IPS-11a (cell line): Measurements from ENCODE around the gene MPST.

Source experiments
- H3K4me3 ChIP-seq: one replicate; pipeline ENCODE4 v1.5.1; 2013; ENCODE audit warnings: low read depth, low read length, control low read depth

MPST gene

DNA sequence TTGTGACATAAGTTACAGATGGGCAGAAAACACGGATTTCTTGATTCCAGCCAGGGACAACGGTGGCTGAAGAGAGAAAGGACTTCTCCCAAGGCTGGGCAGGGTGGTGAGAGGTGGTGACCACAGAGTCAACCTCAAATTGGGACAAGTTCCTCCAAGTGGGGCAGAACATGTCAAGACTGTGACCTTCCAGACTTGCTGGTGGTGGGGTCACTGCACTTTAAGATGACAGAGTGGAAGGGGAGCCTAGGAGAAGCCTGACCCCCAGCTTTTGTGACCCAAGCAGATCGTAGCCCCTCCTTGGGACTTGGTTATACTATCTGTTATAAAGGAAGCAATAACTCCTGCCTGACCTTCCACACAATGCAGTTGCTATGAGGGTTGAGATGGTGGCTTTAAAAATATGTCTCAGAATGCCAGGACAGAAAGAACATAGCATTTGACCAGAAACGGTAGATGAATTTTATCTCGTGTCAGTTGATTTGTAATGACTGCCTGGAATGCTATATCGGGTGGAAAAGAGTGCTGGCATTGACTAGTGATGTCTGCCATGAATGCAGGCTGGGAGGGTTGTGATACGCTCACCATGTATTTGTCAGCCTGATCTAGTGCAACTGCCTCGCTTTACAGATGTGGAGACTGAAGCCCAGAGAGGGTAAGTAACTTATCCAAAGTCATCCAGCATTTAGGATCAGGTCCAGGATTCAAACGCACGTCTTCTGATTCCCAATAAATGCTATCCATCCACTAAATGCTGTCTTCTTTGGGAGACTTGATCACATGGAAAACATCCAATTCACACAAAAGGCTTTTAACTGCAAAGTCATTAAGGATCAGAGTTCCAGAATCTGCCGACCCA lies 18.6 kb upstream of the MPST start:
- no peak overlapping the region for H3K4me3 ChIP-seq

DNA sequence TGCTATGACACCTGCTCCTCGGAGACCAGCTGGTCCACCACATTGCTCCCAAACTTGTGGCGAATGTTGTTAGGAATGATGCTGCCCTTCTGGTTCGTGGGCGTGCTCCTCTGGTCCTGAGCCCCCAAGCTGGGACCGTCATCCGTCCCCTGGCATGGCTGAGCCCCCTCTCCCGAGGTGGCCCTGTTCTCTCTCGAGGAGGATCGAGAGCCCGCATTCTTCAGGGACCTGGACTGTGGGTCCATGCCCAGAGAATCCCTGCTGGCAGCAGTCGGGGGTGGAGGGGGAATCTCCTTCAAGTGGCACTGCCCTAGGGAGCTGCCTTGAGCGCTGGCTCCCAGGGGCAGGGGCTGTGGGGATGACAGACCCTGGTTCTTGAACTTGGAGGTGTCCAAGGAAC lies 17.7 kb upstream of the MPST start:
- no peak overlapping the region for H3K4me3 ChIP-seq

DNA sequence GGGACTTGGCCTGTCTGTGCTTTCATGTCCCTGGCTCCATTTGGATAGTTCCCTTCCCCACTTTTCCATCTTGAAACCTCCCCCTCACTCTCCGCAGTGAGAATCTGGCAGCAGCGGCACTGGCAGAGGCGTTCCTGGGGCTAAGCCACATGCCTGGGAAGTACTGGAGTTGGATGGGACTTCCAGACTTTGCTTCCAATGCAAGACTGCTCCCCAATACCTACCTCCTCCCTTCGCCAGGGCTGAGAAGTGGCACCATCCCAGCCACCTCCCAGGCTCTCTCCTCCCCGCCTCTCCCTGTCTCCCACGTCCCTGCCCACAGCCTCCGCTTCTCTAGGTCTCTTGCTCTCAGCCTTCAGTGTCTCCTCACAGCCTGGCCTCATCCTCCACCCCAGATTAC lies 16.9 kb upstream of the MPST start:
- no peak overlapping the region for H3K4me3 ChIP-seq

GRCh38 chr22:37007651-37008050 lies 11.9 kb upstream of the MPST start:
- no peak overlapping the region for H3K4me3 ChIP-seq

DNA sequence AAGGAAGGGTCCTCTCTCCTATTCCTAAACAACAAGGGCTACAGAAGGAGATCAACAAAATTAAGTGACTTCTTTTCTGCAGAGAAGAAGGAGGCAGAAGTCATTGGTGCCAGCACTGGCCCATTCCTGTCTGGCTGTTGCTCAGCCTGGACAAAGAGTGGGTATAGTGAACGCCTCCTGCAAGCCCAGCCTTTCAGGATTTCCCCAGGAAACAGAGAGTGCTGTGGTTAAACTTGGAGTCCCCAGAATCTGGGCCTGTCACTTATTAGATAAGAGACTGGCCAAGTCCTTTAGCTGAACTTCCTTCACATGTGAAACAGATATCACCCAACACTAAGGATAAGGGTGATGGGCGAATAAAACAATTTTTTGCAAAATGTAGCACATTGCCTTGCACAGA lies 11.2 kb upstream of the MPST start:
- H3K4me3 ChIP-seq = no peak overlapping the region

DNA sequence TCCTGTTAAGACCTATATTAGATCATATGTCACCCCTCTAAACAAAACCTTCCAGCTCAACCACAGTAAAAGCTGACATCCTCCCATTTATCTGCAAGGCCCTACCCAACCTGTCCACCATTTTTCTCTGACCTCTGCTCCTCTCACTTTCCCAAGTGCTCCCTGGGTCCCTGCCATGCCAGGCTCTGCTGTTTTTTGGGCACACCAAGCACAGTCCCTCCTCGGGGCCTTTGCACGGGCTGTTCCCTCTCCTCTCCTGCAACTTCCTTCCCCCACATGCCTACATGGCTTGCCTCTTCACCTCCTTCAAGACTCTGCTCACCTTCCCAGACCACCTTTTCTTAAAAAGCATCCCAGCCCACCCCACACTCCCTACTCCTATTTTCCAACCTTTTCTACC lies 10.1 kb upstream of the MPST start:
- H3K4me3 ChIP-seq = no peak overlapping the region

- no peak overlapping the region for H3K4me3 ChIP-seq
These were observed 9.4 kb upstream of the MPST start for GRCh38 chr22:37010174-37010573.

- H3K4me3 ChIP-seq = no peak overlapping the region
These were observed 8.6 kb upstream of the MPST start for GRCh38 chr22:37010976-37011375.

DNA sequence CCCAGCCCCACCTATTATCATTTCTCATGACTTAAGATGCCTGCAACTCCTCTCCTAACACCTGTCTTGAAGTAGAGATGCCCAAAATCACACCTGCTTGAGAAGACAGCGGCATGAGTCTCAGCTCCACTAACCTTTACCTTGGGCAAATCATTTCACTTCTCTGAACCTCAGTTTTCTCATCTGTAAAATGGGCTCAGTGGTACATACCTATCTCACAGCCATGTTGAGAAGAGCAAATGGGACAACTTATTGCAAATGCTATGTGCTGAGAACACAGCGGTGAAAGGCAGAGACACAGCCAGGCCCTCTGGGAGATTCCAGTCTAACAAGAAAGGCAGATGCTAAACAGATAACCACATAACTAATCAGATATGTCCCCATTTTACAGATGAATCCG lies 8.1 kb upstream of the MPST start:
- no peak overlapping the region for H3K4me3 ChIP-seq

DNA sequence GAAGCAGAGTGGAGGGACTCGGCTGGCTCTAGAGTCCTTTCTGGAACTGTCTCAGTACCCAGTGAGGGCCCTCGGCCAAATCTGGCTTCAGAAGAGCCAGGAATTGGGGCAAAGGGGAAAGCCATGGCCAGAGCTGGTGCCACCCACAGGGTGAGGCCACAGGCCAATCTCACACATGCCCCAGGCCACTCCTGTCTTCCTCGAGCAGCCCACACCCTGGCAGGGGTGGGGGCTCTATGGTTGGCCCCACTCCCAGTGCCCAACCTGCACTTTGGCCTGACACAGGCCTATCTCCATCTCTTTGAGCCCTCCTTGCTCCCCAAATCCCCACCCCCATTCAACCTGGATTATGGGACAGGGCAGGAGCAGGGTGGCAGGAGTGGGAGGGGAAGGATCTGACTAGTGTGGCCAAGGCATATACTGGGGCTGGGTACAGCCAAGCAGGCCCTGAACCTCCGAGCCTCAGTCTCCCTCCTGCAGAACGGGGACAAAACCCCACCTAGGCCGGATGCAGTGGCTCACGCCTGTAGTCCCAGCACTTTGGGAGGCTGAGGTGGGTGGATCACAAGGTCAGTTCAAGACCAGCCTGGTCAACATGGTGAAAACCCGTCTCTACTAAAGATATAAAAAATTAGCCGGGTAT lies 7.2 kb upstream of the MPST start:
- no peak overlapping the region for H3K4me3 ChIP-seq

- no peak overlapping the region for H3K4me3 ChIP-seq
These were observed 6.6 kb upstream of the MPST start for GRCh38 chr22:37012956-37013355.

DNA sequence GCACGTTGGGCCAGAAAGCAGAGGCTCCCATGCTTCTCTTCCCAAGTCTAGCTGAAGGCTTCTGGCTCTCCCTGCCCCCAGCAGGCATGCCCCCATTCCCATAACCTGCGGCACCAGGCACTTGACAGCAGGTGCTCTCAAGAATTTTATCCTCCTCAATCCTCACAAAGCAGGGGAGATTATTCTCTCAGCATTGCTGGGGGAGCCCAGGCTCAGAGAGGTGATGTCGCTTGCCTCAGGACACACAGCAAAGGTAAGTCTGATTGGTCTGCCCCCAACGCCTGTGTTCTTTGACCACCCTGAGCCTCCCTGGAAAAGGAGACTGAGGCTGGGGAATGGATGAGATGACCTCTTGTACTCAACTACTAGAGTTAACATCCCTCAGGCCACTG lies 5.1 kb upstream of the MPST start:
- H3K4me3 ChIP-seq = no peak overlapping the region

GRCh38 chr22:37014835-37015586 lies 4.5 kb upstream of the MPST start:
- H3K4me3 ChIP-seq = no peak overlapping the region

- no peak overlapping the region for H3K4me3 ChIP-seq
These were observed 4.0 kb upstream of the MPST start for GRCh38 chr22:37015587-37015878.

GRCh38 chr22:37016134-37016910 lies 3.2 kb upstream of the MPST start:
- no peak overlapping the region for H3K4me3 ChIP-seq

- H3K4me3 ChIP-seq = no peak overlapping the region
These were observed 2.2 kb upstream of the MPST start for GRCh38 chr22:37017356-37017755.

GRCh38 chr22:37018086-37018814 lies 1.3 kb upstream of the MPST start:
- peak overlapping the region; percentile 77 for H3K4me3 ChIP-seq

DNA sequence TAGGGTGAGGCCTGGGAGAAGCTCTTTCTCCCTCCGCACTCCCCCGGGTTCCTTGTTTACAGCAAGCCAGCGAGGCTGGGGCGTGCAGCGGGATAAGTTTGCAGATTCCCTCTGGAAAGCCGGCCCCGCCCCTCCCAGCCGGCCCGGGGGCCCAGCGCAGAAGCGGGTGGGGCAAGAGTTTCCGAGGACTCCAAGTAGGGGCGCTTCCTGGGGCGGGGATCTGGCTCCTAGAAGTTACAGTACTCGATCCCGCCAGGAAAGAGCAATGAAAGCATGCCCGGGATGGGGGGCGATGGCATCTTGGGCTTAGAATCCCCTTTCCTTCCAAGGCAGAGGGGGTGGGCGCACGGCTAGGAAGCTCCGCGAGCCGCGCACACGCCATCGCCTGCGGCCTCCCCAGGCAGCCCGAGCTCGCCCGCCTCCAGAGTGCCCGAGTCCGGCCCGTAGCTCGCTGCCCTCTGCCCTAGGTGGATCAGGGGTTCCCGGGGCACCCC lies 680 bp upstream of the MPST start:
- peak overlapping the region; percentile 77 for H3K4me3 ChIP-seq

- H3K4me3 ChIP-seq = peak overlapping the region; percentile 77
These were observed 594 bp downstream of the MPST start for GRCh38 chr22:37020192-37020479.

- H3K4me3 ChIP-seq = no peak overlapping the region
These were observed 1.5 kb downstream of the MPST start for GRCh38 chr22:37021041-37021440.
